GM23338 (cell line): ENCODE results near the gene LNP1. TPM values are rescaled to one million over a fixed set of nuclear protein-coding genes. Genes with fewer than 3 reads are reported as not detected.

Experiments
- ATAC-seq: fragments of 200-7000 bp; cut with Tn5 transposase; 3 replicates; pipeline ENCODE4 v1.9.1; 2020
- DNase-seq: peaks from one replicate; pipeline ENCODE4 v3.0.0-alpha.2; 2015; ENCODE audit warnings: low spot score
- H2AFZ ChIP-seq: fragments of 200-600 bp; sonication (generic); 2 replicates; pipeline ENCODE4 v1.8.0; 2016; ENCODE audit warnings: antibody characterized with exemption, mild to moderate bottlenecking, moderate library complexity
- H3F3A ChIP-seq: fragments of 200-600 bp; sonication (generic); replicated peaks from 2 replicates; pipeline ENCODE4 v1.8.0; 2017; ENCODE audit warnings: antibody characterized with exemption, mixed run types, low read depth
- H3K27ac ChIP-seq: fragments of 200-600 bp; sonication (generic); 2 replicates; pipeline ENCODE4 v1.6.1; 2016; ENCODE audit warnings: low read depth
- H3K27me3 ChIP-seq: fragments of 200-600 bp; sonication (generic); 2 replicates; pipeline ENCODE4 v1.8.0; 2016; ENCODE audit warnings: mild to moderate bottlenecking, mixed run types, moderate library complexity; ENCODE audit not compliant: insufficient read depth
- H3K36me3 ChIP-seq: fragments of 200-600 bp; sonication (generic); 2 replicates; pipeline ENCODE4 v1.8.0; 2016; ENCODE audit warnings: mild to moderate bottlenecking; ENCODE audit not compliant: insufficient read depth
- H3K4me1 ChIP-seq: fragments of 200-600 bp; sonication (generic); 2 replicates; pipeline ENCODE4 v1.8.0; 2016; ENCODE audit warnings: mild to moderate bottlenecking, moderate library complexity; ENCODE audit not compliant: insufficient read depth
- H3K4me2 ChIP-seq: fragments of 200-600 bp; sonication (generic); 2 replicates; pipeline ENCODE4 v1.7.1; 2017; ENCODE audit warnings: mixed run types
- H3K4me3 ChIP-seq: fragments of 200-600 bp; sonication (generic); 2 replicates; pipeline ENCODE4 v1.6.1; 2016; ENCODE audit warnings: mixed run types
- H3K79me2 ChIP-seq: fragments of 200-600 bp; sonication (generic); replicated peaks from 2 replicates; pipeline ENCODE4 v1.8.0; 2017; ENCODE audit warnings: mild to moderate bottlenecking; ENCODE audit not compliant: insufficient read depth
- H3K9me2 ChIP-seq: fragments of 200-600 bp; sonication (generic); 2 replicates; pipeline ENCODE4 v1.8.0; 2017; ENCODE audit not compliant: insufficient read depth
- H4K20me1 ChIP-seq: fragments of 200-600 bp; sonication (generic); replicated peaks from 2 replicates; pipeline ENCODE4 v1.8.0; 2017; ENCODE audit warnings: mild to moderate bottlenecking; ENCODE audit not compliant: insufficient read depth
- H3K27ac Mint-ChIP-seq: 2 replicates; pipeline ENCODE4 v1.8.0; 2020; ENCODE audit warnings: inconsistent platforms, mild to moderate bottlenecking, moderate library complexity, mixed read lengths
- H3K27me3 Mint-ChIP-seq: 3 replicates; pipeline ENCODE4 v1.8.0; 2022; ENCODE audit warnings: low read depth, mild to moderate bottlenecking, moderate library complexity, mixed read lengths, inconsistent platforms; ENCODE audit not compliant: insufficient read depth, poor library complexity
- H3K36me3 Mint-ChIP-seq: 3 replicates; pipeline ENCODE4 v1.8.0; 2021; ENCODE audit warnings: low read depth, mild to moderate bottlenecking, inconsistent platforms, moderate library complexity, mixed read lengths
- H3K4me1 Mint-ChIP-seq: 3 replicates; pipeline ENCODE4 v1.8.0; 2020; ENCODE audit warnings: mild to moderate bottlenecking, inconsistent platforms, mixed read lengths
- H3K4me3 Mint-ChIP-seq: 3 replicates; pipeline ENCODE4 v1.8.0; 2021; ENCODE audit warnings: moderate library complexity, mild to moderate bottlenecking, inconsistent platforms, mixed read lengths
- H3K9me3 Mint-ChIP-seq: 3 replicates; pipeline ENCODE4 v1.8.0; 2020; ENCODE audit warnings: moderate library complexity, mild to moderate bottlenecking, inconsistent platforms, mixed read lengths
- CREB1 ChIP-seq: fragments of 250-450 bp; sonication (Bioruptor Pico); IDR thresholded peaks from 2 replicates; pipeline ENCODE4 v1.5.0; 2020; ENCODE audit warnings: low read depth, mild to moderate bottlenecking, moderate library complexity
- CTCF ChIP-seq, 2 experiments: fragments of 200-600 bp in 1 of 2; sonication (generic) in 1 of 2; conservative IDR thresholded peaks; 2 replicates each; pipeline versions ENCODE4 v1.5.1 to v1.6.1; 2016 to 2017; ENCODE audit warnings: antibody characterized with exemption in 2 of 2, low read depth in 2 of 2, mild to moderate bottlenecking in 2 of 2, moderate library complexity in 1 of 2
- EZH2 ChIP-seq: fragments of 200-600 bp; sonication (generic); IDR thresholded peaks from one replicate; pipeline ENCODE4 v1.8.0; 2017; ENCODE audit warnings: antibody characterized with exemption, mild to moderate bottlenecking, low read depth; ENCODE audit not compliant: unreplicated experiment
- EZH2phosphoT487 ChIP-seq: fragments of 200-600 bp; sonication (generic); IDR thresholded peaks from one replicate; pipeline ENCODE4 v1.8.1; 2018; ENCODE audit warnings: antibody characterized with exemption; ENCODE audit not compliant: unreplicated experiment
- JUNB ChIP-seq: IDR thresholded peaks from one replicate; pipeline ENCODE4 v1.6.1; 2016; ENCODE audit warnings: antibody characterized with exemption; ENCODE audit not compliant: unreplicated experiment
- NANOG ChIP-seq: IDR thresholded peaks from 2 replicates; pipeline ENCODE4 v1.6.1; 2016; ENCODE audit warnings: antibody characterized with exemption, borderline replicate concordance
- POLR2AphosphoS5 ChIP-seq: IDR thresholded peaks from 2 replicates; pipeline ENCODE4 v1.6.1; 2016; ENCODE audit warnings: antibody characterized with exemption, low read depth
- STAT1 ChIP-seq: IDR thresholded peaks from one replicate; pipeline ENCODE4 v1.6.1; 2016; ENCODE audit warnings: antibody characterized with exemption; ENCODE audit not compliant: unreplicated experiment
- ZNF114 ChIP-seq: fragments of 250-450 bp; sonication (Bioruptor Pico); IDR thresholded peaks from 2 replicates; pipeline ENCODE4 v1.5.0; 2020; ENCODE audit warnings: mild to moderate bottlenecking, moderate library complexity
- ZNF331 ChIP-seq: fragments of 250-450 bp; sonication (Bioruptor Pico); IDR thresholded peaks from 2 replicates; pipeline ENCODE4 v1.5.0; 2020; ENCODE audit warnings: low read depth, mild to moderate bottlenecking, moderate library complexity
- polyA plus RNA-seq: library from polyadenylated mRNA; unstranded; fragments of >200 nt; fragmentation: Nextera tagmentation; extraction: Ambion mirVana; gene quantifications from 2 replicates; pipeline ENCODE4 v1.2.1, GENCODE V29; 2016
- total RNA-seq: library from RNA; depleted of rRNA; stranded (reverse); fragments of >200 nt; shearing (Covaris generic); gene quantifications from 2 replicates; pipeline ENCODE4 v1.2.3, GENCODE V29; 2014
- TF ChIP-seq, protein P1 (sequence below): IDR thresholded peaks from one replicate; pipeline ENCODE4 v1.6.1; 2018; ENCODE audit warnings: antibody characterized with exemption; ENCODE audit not compliant: unreplicated experiment
- TF ChIP-seq, protein P2 (sequence below): fragments of 250-450 bp; sonication (Bioruptor Pico); IDR thresholded peaks from 2 replicates; pipeline ENCODE4 v1.5.0; 2020; ENCODE audit warnings: mild to moderate bottlenecking, moderate library complexity
- TF ChIP-seq, protein P3 (sequence below): IDR thresholded peaks from 2 replicates; pipeline ENCODE4 v1.6.1; 2016; ENCODE audit warnings: antibody characterized with exemption

The LNP1 gene
- total and polyA plus RNA-seq, 2 experiments from 2014 or later: 4.7 to 6.7 TPM

- H3K4me2 ChIP-seq: no peak overlapping the region
- Mint-ChIP-seq H3K4me1 (peaks cover 2% of the 10 kb centered on the region; the same call in 1 of the 3 replicates), H3K9me3 (peaks cover 12% of the 10 kb centered on the region; the same call in 1 of the 3 replicates), H3K27me3 (no peaks in the 10 kb centered on the region), H3K4me3 (no peak overlapping the region), H3K36me3 (peaks cover 21% of the 10 kb centered on the region), H3K27ac (no peak overlapping the region)
- no peaks in the 10 kb centered on the region for H3K36me3 ChIP-seq
- no peak for ATAC-seq
- H3K4me3 ChIP-seq: no peak overlapping the region
- H3K27me3 ChIP-seq: no peaks in the 10 kb centered on the region
- DNase-seq: no peak
- no peak overlapping the region for H3K27ac ChIP-seq
- H3K79me2 ChIP-seq: no peaks in the 10 kb centered on the region
- H3F3A ChIP-seq: no peaks in the 10 kb centered on the region
- no peak overlapping the region for H2AFZ ChIP-seq
- TF ChIP-seq EZH2 (no peak), CTCF (conservative IDR thresholded peaks at IDR 0.05; ENCODE audit: low read depth in 2 of 2) (no peak), ZNF114 (CRISPR knock-in tag) (no peak), ZNF331 (CRISPR knock-in tag) (no peak), CREB1 (CRISPR knock-in tag) (no peak), JUNB (no peak), NANOG (no peak), EZH2phosphoT487 (no peak), STAT1 (no peak), POLR2AphosphoS5 (no peak)
- TF ChIP-seq, protein P1, sequence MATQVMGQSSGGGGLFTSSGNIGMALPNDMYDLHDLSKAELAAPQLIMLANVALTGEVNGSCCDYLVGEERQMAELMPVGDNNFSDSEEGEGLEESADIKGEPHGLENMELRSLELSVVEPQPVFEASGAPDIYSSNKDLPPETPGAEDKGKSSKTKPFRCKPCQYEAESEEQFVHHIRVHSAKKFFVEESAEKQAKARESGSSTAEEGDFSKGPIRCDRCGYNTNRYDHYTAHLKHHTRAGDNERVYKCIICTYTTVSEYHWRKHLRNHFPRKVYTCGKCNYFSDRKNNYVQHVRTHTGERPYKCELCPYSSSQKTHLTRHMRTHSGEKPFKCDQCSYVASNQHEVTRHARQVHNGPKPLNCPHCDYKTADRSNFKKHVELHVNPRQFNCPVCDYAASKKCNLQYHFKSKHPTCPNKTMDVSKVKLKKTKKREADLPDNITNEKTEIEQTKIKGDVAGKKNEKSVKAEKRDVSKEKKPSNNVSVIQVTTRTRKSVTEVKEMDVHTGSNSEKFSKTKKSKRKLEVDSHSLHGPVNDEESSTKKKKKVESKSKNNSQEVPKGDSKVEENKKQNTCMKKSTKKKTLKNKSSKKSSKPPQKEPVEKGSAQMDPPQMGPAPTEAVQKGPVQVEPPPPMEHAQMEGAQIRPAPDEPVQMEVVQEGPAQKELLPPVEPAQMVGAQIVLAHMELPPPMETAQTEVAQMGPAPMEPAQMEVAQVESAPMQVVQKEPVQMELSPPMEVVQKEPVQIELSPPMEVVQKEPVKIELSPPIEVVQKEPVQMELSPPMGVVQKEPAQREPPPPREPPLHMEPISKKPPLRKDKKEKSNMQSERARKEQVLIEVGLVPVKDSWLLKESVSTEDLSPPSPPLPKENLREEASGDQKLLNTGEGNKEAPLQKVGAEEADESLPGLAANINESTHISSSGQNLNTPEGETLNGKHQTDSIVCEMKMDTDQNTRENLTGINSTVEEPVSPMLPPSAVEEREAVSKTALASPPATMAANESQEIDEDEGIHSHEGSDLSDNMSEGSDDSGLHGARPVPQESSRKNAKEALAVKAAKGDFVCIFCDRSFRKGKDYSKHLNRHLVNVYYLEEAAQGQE: no peak
- TF ChIP-seq, protein P2, sequence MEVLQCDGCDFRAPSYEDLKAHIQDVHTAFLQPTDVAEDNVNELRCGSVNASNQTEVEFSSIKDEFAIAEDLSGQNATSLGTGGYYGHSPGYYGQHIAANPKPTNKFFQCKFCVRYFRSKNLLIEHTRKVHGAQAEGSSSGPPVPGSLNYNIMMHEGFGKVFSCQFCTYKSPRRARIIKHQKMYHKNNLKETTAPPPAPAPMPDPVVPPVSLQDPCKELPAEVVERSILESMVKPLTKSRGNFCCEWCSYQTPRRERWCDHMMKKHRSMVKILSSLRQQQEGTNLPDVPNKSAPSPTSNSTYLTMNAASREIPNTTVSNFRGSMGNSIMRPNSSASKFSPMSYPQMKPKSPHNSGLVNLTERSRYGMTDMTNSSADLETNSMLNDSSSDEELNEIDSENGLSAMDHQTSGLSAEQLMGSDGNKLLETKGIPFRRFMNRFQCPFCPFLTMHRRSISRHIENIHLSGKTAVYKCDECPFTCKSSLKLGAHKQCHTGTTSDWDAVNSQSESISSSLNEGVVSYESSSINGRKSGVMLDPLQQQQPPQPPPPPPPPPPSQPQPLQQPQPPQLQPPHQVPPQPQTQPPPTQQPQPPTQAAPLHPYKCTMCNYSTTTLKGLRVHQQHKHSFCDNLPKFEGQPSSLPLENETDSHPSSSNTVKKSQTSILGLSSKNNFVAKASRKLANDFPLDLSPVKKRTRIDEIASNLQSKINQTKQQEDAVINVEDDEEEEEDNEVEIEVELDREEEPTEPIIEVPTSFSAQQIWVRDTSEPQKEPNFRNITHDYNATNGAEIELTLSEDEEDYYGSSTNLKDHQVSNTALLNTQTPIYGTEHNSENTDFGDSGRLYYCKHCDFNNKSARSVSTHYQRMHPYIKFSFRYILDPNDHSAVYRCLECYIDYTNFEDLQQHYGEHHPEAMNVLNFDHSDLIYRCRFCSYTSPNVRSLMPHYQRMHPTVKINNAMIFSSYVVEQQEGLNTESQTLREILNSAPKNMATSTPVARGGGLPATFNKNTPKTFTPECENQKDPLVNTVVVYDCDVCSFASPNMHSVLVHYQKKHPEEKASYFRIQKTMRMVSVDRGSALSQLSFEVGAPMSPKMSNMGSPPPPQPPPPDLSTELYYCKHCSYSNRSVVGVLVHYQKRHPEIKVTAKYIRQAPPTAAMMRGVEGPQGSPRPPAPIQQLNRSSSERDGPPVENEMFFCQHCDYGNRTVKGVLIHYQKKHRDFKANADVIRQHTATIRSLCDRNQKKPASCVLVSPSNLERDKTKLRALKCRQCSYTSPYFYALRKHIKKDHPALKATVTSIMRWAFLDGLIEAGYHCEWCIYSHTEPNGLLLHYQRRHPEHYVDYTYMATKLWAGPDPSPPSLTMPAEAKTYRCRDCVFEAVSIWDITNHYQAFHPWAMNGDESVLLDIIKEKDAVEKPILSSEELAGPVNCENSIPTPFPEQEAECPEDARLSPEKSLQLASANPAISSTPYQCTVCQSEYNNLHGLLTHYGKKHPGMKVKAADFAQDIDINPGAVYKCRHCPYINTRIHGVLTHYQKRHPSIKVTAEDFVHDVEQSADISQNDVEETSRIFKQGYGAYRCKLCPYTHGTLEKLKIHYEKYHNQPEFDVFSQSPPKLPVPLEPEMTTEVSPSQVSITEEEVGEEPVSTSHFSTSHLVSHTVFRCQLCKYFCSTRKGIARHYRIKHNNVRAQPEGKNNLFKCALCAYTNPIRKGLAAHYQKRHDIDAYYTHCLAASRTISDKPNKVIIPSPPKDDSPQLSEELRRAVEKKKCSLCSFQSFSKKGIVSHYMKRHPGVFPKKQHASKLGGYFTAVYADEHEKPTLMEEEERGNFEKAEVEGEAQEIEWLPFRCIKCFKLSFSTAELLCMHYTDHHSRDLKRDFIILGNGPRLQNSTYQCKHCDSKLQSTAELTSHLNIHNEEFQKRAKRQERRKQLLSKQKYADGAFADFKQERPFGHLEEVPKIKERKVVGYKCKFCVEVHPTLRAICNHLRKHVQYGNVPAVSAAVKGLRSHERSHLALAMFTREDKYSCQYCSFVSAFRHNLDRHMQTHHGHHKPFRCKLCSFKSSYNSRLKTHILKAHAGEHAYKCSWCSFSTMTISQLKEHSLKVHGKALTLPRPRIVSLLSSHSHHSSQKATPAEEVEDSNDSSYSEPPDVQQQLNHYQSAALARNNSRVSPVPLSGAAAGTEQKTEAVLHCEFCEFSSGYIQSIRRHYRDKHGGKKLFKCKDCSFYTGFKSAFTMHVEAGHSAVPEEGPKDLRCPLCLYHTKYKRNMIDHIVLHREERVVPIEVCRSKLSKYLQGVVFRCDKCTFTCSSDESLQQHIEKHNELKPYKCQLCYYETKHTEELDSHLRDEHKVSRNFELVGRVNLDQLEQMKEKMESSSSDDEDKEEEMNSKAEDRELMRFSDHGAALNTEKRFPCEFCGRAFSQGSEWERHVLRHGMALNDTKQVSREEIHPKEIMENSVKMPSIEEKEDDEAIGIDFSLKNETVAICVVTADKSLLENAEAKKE (CRISPR knock-in tag): no peak
- TF ChIP-seq, protein P3, sequence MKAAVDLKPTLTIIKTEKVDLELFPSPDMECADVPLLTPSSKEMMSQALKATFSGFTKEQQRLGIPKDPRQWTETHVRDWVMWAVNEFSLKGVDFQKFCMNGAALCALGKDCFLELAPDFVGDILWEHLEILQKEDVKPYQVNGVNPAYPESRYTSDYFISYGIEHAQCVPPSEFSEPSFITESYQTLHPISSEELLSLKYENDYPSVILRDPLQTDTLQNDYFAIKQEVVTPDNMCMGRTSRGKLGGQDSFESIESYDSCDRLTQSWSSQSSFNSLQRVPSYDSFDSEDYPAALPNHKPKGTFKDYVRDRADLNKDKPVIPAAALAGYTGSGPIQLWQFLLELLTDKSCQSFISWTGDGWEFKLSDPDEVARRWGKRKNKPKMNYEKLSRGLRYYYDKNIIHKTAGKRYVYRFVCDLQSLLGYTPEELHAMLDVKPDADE: no peak
- no peaks in the 10 kb centered on the region for H3K9me2 ChIP-seq
- no peaks in the 10 kb centered on the region for H4K20me1 ChIP-seq
- no peaks in the 10 kb centered on the region; the same call in 1 of the 2 replicates for H3K4me1 ChIP-seq
Observed at GRCh38 chr3:100457811-100458210, 56.5 kb downstream of the LNP1 start.
